Right atrium auricular region (tissue), 2 donors: ENCODE results near the gene OPN1SW. TPM values are rescaled to one million over a fixed set of nuclear protein-coding genes. Genes with fewer than 3 reads are reported as not detected.

Experiments used
- DNase-seq: peaks from one replicate; pipeline ENCODE4 v3.0.0-alpha.2; 2019; ENCODE audit warnings: low spot score
- H3K27ac ChIP-seq, 2 donors: fragments of 200-600 bp; sonication (generic); 1 replicate in 1 of 2; 2 replicates in 1 of 2; pipeline ENCODE4 v1.5.1; 2016 to 2019
- H3K27me3 ChIP-seq, 2 donors: fragments of 200-600 bp; sonication (generic); one replicate each; pipeline versions ENCODE4 v1.5.1 to v1.6.0; 2017 to 2019
- H3K36me3 ChIP-seq: fragments of 200-600 bp; sonication (generic); one replicate; pipeline ENCODE4 v1.5.1; 2016
- H3K4me1 ChIP-seq, 2 donors: fragments of 200-600 bp; sonication (generic); one replicate each; pipeline versions ENCODE4 v1.5.1 to v1.6.0; 2017 to 2019
- H3K4me3 ChIP-seq, 2 donors: fragments of 200-600 bp; sonication (generic); 1 replicate in 1 of 2; 2 replicates in 1 of 2; pipeline ENCODE4 v1.5.1; 2017 to 2019; ENCODE audit warnings: mild to moderate bottlenecking in 1 of 2, moderate library complexity in 1 of 2
- H3K9me3 ChIP-seq, 2 donors: fragments of 200-600 bp; sonication (generic); one replicate each; pipeline ENCODE4 v1.5.1; 2019
- total RNA-seq, 2 donors: library from RNA; depleted of rRNA; stranded (reverse); fragments of >200 nt; gene quantifications; one replicate each; pipeline ENCODE4 v1.1.0, GENCODE V29; 2016
- TF ChIP-seq, protein P1 (sequence below), 2 donors: fragments of 200-600 bp; sonication (generic); IDR thresholded peaks; one replicate each; pipeline ENCODE4 v1.5.1; 2019; ENCODE audit warnings: antibody characterized with exemption in 2 of 2

OPN1SW gene
- total RNA-seq, 2 donors from 2014 or later, result not detected

DNA sequence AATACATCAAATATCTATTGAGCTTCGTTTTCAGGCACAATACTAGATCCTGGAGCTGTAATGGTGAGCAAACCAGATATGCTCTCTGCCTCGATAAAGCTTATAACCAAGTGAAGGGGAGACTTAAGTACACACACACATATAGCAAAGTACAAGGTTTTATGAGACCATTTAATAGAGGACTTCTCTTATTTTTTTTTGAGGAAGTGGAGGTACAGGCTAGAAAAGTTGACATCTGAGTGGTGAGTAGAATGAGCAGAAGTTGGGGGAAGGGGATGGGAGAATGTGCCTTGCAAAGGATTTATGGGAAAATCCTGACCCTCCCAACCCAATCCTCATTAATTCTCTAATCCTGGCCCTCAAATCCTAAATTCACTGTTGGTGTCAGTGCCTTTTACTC lies 23.9 kb upstream of the OPN1SW start:
- no peaks in the 10 kb centered on the region for H3K9me3 ChIP-seq
- no peaks in the 10 kb centered on the region for H3K4me1 ChIP-seq
- no peak overlapping the region for H3K4me3 ChIP-seq
- DNase-seq, result no peak
- H3K27me3 ChIP-seq, result no peaks in the 10 kb centered on the region
- no peaks in the 10 kb centered on the region for H3K36me3 ChIP-seq
- no peak overlapping the region for H3K27ac ChIP-seq
- TF ChIP-seq, protein P1, sequence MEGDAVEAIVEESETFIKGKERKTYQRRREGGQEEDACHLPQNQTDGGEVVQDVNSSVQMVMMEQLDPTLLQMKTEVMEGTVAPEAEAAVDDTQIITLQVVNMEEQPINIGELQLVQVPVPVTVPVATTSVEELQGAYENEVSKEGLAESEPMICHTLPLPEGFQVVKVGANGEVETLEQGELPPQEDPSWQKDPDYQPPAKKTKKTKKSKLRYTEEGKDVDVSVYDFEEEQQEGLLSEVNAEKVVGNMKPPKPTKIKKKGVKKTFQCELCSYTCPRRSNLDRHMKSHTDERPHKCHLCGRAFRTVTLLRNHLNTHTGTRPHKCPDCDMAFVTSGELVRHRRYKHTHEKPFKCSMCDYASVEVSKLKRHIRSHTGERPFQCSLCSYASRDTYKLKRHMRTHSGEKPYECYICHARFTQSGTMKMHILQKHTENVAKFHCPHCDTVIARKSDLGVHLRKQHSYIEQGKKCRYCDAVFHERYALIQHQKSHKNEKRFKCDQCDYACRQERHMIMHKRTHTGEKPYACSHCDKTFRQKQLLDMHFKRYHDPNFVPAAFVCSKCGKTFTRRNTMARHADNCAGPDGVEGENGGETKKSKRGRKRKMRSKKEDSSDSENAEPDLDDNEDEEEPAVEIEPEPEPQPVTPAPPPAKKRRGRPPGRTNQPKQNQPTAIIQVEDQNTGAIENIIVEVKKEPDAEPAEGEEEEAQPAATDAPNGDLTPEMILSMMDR (IDR thresholded peaks at IDR 0.05), result no peak

DNA sequence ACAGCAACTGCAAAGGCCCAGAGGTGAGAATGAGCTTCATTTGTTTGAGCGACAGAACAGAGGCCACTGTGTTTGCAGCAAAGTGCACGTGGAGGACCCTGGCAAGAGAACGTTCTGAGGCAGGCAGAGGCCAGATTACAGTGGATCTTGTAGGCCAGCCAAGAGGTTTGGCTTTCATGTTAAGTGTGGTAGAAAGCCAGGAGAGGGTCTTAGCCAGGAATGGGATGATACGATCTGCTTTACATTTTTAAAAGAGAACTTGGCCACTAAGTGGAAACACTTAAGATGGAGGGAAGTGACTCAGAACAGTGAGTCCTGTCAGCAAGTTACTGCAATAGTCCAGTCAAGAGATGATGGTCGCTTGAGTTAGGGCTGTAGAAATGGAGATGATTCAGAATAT lies 20.7 kb upstream of the OPN1SW start:
- no peaks in the 10 kb centered on the region for H3K36me3 ChIP-seq
- H3K4me3 ChIP-seq, result no peak overlapping the region
- no peak overlapping the region for H3K27ac ChIP-seq
- H3K27me3 ChIP-seq, result no peaks in the 10 kb centered on the region
- H3K9me3 ChIP-seq, result no peaks in the 10 kb centered on the region
- H3K4me1 ChIP-seq, result peaks cover 0 to 17% of the 10 kb centered on the region in 2 donors
- DNase-seq, result no peak
- TF ChIP-seq, protein P1 (IDR thresholded peaks at IDR 0.05), result no peak

DNA sequence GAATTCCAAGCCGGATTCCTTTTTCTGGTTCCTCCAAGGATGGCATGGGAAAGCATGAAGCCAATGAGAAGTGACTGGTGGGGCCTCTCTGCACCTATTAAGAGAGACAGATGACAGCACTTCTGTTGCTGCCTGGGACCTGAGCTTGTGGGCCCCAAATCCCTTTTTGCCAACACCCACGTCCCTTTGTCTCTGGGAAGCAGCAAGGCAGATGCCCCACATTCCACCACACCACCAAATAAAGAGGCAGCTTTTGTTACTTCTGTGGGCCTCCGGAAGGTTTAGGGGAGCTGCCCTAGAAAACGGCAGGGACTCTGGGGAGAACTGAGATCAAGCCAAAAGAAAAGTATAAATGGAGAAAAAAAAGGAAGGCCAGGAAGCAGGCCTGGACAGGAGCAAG lies 19.5 kb upstream of the OPN1SW start:
- Histone ChIP-seq H3K36me3 (no peaks in the 10 kb centered on the region), H3K9me3 (no peaks in the 10 kb centered on the region), H3K27ac (no peak overlapping the region), H3K4me3 (no peak overlapping the region), H3K27me3 (no peaks in the 10 kb centered on the region), H3K4me1 (peaks cover 0 to 23% of the 10 kb centered on the region in 2 donors)
- TF ChIP-seq, protein P1 (IDR thresholded peaks at IDR 0.05), result no peak
- DNase-seq, result no peak

DNA sequence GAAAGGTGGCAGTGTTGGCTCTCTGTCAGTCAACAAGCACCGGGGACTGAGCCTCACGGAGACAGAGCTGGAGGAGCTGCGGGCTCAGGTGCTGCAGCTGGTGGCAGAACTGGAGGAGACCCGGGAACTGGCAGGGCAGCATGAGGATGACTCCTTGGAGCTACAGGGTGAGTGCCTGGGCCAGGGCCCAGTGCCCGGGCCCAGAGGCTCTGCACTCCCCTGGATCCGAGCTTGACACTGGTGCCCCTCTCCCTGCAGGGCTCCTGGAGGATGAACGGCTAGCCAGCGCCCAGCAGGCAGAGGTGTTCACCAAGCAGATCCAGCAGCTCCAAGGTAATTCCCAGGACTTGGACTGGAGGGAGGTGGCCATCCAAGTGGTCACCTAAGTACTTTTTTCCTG lies 18.8 kb upstream of the OPN1SW start:
- H3K36me3 ChIP-seq, result no peaks in the 10 kb centered on the region
- no peak overlapping the region for H3K27ac ChIP-seq
- TF ChIP-seq, protein P1 (IDR thresholded peaks at IDR 0.05), result no peak
- H3K27me3 ChIP-seq, result no peaks in the 10 kb centered on the region
- no peak overlapping the region for H3K4me3 ChIP-seq
- peaks cover 0 to 23% of the 10 kb centered on the region in 2 donors for H3K4me1 ChIP-seq
- no peak for DNase-seq
- H3K9me3 ChIP-seq, result no peaks in the 10 kb centered on the region

DNA sequence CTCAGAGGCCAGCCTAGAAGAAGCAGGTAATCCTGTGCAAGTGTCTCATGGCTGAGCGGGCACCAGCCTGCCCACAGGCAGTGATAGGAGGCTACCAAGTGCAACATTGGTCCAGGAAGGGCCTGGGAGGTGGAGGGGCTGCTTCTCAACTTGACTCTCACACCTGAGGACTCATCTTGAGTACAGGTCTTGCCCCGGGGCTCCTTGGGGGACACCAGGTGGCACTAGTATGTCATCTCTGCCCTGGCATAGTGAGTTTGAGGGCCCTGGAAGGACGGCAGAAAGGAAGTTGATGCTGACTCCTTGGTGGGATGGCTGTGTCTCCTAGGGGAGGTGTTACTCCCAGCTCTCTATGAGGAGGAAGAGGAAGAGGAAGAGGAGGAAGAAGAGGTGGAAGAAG lies 18.4 kb upstream of the OPN1SW start:
- H3K27ac ChIP-seq, result no peak overlapping the region
- TF ChIP-seq, protein P1 (IDR thresholded peaks at IDR 0.05), result no peak
- H3K4me1 ChIP-seq, result peaks cover 0 to 23% of the 10 kb centered on the region in 2 donors
- no peaks in the 10 kb centered on the region for H3K9me3 ChIP-seq
- H3K36me3 ChIP-seq, result no peaks in the 10 kb centered on the region
- no peak overlapping the region for H3K4me3 ChIP-seq
- DNase-seq, result no peak
- H3K27me3 ChIP-seq, result no peaks in the 10 kb centered on the region

DNA sequence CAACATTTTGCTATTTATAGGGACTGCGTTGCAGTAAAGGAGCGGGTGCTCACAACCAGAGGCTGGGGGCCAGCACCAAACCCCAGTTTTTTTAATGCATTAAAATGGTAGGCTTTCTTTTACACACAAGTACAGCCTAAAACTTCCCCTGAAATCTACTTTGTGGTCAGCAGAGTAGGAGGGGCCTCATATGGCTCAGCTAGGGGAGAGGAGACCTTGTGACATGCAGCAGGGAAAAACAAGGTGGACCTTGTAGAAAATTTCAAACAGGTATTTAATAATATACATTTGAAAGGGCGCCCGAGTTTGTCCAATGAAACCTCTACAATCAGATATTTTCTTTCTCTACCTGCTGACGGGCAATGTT lies 17.6 kb upstream of the OPN1SW start:
- Histone ChIP-seq H3K27ac (no peak overlapping the region), H3K9me3 (no peaks in the 10 kb centered on the region), H3K36me3 (no peaks in the 10 kb centered on the region), H3K27me3 (no peaks in the 10 kb centered on the region), H3K4me3 (no peak overlapping the region), H3K4me1 (peaks cover 0 to 23% of the 10 kb centered on the region in 2 donors)
- TF ChIP-seq, protein P1 (IDR thresholded peaks at IDR 0.05), result no peak
- DNase-seq, result no peak
